WTC11 (cell line): ENCODE data around the gene TUT4. TPM values are rescaled to one million over a fixed set of nuclear protein-coding genes. Genes with fewer than 3 reads are reported as not detected.

Experiments
- ATAC-seq: fragments of 200-7000 bp; cut with Tn5 transposase; 2 replicates; pipeline ENCODE4 v1.10.0; 2021; ENCODE audit warnings: mild to moderate bottlenecking, moderate library complexity
- CTCF ChIA-PET: fragments of 300-600 bp; sonication (Branson Sonifier 250); formaldehyde crosslinking; loops from one replicate; lab custom pipeline; 2021; ENCODE audit warnings: antibody characterized with exemption; lab: Charles Lee
- POLR2A ChIA-PET: fragments of 350-600 bp; sonication (Branson Sonifier 250); formaldehyde crosslinking; loops from one replicate; lab custom pipeline; 2021; ENCODE audit warnings: antibody characterized with exemption; lab: Charles Lee
- DNase-seq: peaks from one replicate; pipeline ENCODE4 v3.0.0; 2021; ENCODE audit warnings: low spot score
- H3K27ac Mint-ChIP-seq: 2 replicates; pipeline ENCODE4 v1.8.0; 2021; ENCODE audit warnings: mixed read lengths
- H3K27me3 Mint-ChIP-seq: 2 replicates; pipeline ENCODE4 v1.8.0; 2021; ENCODE audit warnings: low read depth, mild to moderate bottlenecking, moderate library complexity, mixed read lengths
- H3K36me3 Mint-ChIP-seq: 2 replicates; pipeline ENCODE4 v1.8.0; 2021; ENCODE audit warnings: mixed read lengths
- H3K4me1 Mint-ChIP-seq: 2 replicates; pipeline ENCODE4 v1.8.0; 2022; ENCODE audit warnings: mixed read lengths
- H3K4me3 Mint-ChIP-seq: 2 replicates; pipeline ENCODE4 v1.8.0; 2021; ENCODE audit warnings: mild to moderate bottlenecking, moderate library complexity, mixed read lengths
- H3K9me3 Mint-ChIP-seq: 2 replicates; pipeline ENCODE4 v1.8.0; 2021; ENCODE audit warnings: mixed read lengths
- CDX4 ChIP-seq: fragments of 250-450 bp; sonication (Bioruptor Pico); IDR thresholded peaks from 2 replicates; pipeline ENCODE4 v1.9.0; 2021; ENCODE audit warnings: moderate library complexity, mild to moderate bottlenecking, inconsistent platforms, borderline replicate concordance
- CREB1 ChIP-seq: sonication (generic); formaldehyde crosslinking; IDR thresholded peaks from 2 replicates; pipeline ENCODE4 v1.8.0; 2023; ENCODE audit warnings: mild to moderate bottlenecking, missing genetic modification reagents
- E2F5 ChIP-seq: sonication (generic); formaldehyde crosslinking; IDR thresholded peaks from 2 replicates; pipeline ENCODE4 v1.8.1; 2022; ENCODE audit warnings: mild to moderate bottlenecking, moderate library complexity, missing genetic modification reagents
- ERG ChIP-seq: fragments of 250-450 bp; sonication (Bioruptor Pico); IDR thresholded peaks from 2 replicates; pipeline ENCODE4 v1.8.0; 2021; ENCODE audit warnings: mild to moderate bottlenecking
- FOXP1 ChIP-seq: sonication (generic); formaldehyde crosslinking; IDR thresholded peaks from 2 replicates; pipeline ENCODE4 v1.8.0; 2022; ENCODE audit warnings: missing genetic modification reagents, mild to moderate bottlenecking, moderate library complexity, borderline replicate concordance
- FOXP4 ChIP-seq: sonication (generic); formaldehyde crosslinking; IDR thresholded peaks from 2 replicates; pipeline ENCODE4 v1.8.0; 2022; ENCODE audit warnings: mild to moderate bottlenecking, missing genetic modification reagents
- IRF2 ChIP-seq: sonication (generic); formaldehyde crosslinking; IDR thresholded peaks from 2 replicates; pipeline ENCODE4 v1.8.0; 2022; ENCODE audit warnings: low read depth, missing genetic modification reagents, borderline replicate concordance
- JAZF1 ChIP-seq: fragments of 250-450 bp; sonication (Bioruptor Pico); IDR thresholded peaks from 2 replicates; pipeline ENCODE4 v1.9.0; 2021; ENCODE audit warnings: moderate library complexity, mild to moderate bottlenecking, inconsistent platforms
- JUN ChIP-seq: sonication (generic); formaldehyde crosslinking; IDR thresholded peaks from 2 replicates; pipeline ENCODE4 v1.8.0; 2023; ENCODE audit warnings: mild to moderate bottlenecking, missing genetic modification reagents
- KAT7 ChIP-seq: sonication (generic); formaldehyde crosslinking; IDR thresholded peaks from 2 replicates; pipeline ENCODE4 v1.8.1; 2023; ENCODE audit warnings: missing genetic modification reagents, mild to moderate bottlenecking, borderline replicate concordance
- NFE2L1 ChIP-seq: sonication (generic); formaldehyde crosslinking; IDR thresholded peaks from 2 replicates; pipeline ENCODE4 v1.8.1; 2023; ENCODE audit warnings: missing genetic modification reagents
- NR2C2 ChIP-seq: sonication (generic); formaldehyde crosslinking; IDR thresholded peaks from 2 replicates; pipeline ENCODE4 v1.8.0; 2022; ENCODE audit warnings: mild to moderate bottlenecking, missing genetic modification reagents
- RELA ChIP-seq: sonication (generic); formaldehyde crosslinking; IDR thresholded peaks from 2 replicates; pipeline ENCODE4 v1.8.1; 2022; ENCODE audit warnings: missing genetic modification reagents, mild to moderate bottlenecking, borderline replicate concordance
- SMAD3 ChIP-seq: sonication (generic); formaldehyde crosslinking; IDR thresholded peaks from 2 replicates; pipeline ENCODE4 v1.8.0; 2022; ENCODE audit warnings: missing genetic modification reagents, mild to moderate bottlenecking, borderline replicate concordance
- SMAD4 ChIP-seq: sonication (generic); formaldehyde crosslinking; IDR thresholded peaks from 2 replicates; pipeline ENCODE4 v1.8.0; 2022; ENCODE audit warnings: mild to moderate bottlenecking, missing genetic modification reagents
- TEAD1 ChIP-seq: sonication (generic); formaldehyde crosslinking; IDR thresholded peaks from 2 replicates; pipeline ENCODE4 v1.8.0; 2022; ENCODE audit warnings: mild to moderate bottlenecking, missing genetic modification reagents
- ZMAT4 ChIP-seq: fragments of 250-450 bp; sonication (Bioruptor Pico); IDR thresholded peaks from 2 replicates; pipeline ENCODE4 v1.9.0; 2021; ENCODE audit warnings: mild to moderate bottlenecking
- ZNF232 ChIP-seq: sonication (generic); formaldehyde crosslinking; IDR thresholded peaks from 2 replicates; pipeline ENCODE4 v1.8.0; 2022; ENCODE audit warnings: mild to moderate bottlenecking, missing genetic modification reagents
- ZNF263 ChIP-seq: sonication (generic); formaldehyde crosslinking; IDR thresholded peaks from 2 replicates; pipeline ENCODE4 v1.8.1; 2022; ENCODE audit warnings: low read depth, mild to moderate bottlenecking, moderate library complexity, missing genetic modification reagents
- ZNF416 ChIP-seq: fragments of 250-450 bp; sonication (Bioruptor Pico); IDR thresholded peaks from 2 replicates; pipeline ENCODE4 v1.9.0; 2021; ENCODE audit warnings: mild to moderate bottlenecking, inconsistent platforms
- ZNF423 ChIP-seq: fragments of 250-450 bp; sonication (Bioruptor Pico); IDR thresholded peaks from 2 replicates; pipeline ENCODE4 v2.1.2; 2022; ENCODE audit warnings: mild to moderate bottlenecking, moderate library complexity
- ZNF512 ChIP-seq: sonication (generic); formaldehyde crosslinking; IDR thresholded peaks from 2 replicates; pipeline ENCODE4 v1.8.1; 2022; ENCODE audit warnings: missing genetic modification reagents, borderline replicate concordance
- total RNA-seq: library from RNA; stranded (reverse); gene quantifications from 3 replicates; pipeline ENCODE4 v1.2.3, GENCODE V29; 2021

Gene TUT4
- total RNA-seq, 1 experiment from 2014 or later = 63.3 TPM

GRCh38 chr1:52503706-52504105, 49.2 kb downstream of the TUT4 start (continued):
- no peak for TF ChIP-seq KAT7 (CRISPR knock-in tag)
- no peak for TF ChIP-seq SMAD4
- TF ChIP-seq, all 79 proteins: peak for 0

- TF ChIP-seq IRF2 (CRISPR knock-in tag) = no peak
- TF ChIP-seq TEAD1 (CRISPR knock-in tag) = no peak
- Mint-ChIP-seq H3K27me3 (no peaks in the 10 kb centered on the region), H3K4me1 (peaks cover 9% of the 10 kb centered on the region), H3K27ac (no peak overlapping the region), H3K4me3 (no peak overlapping the region), H3K9me3 (no peaks in the 10 kb centered on the region), H3K36me3 (peaks cover 5% of the 10 kb centered on the region)
- ATAC-seq (no peak), DNase-seq (no peak)
- POLR2A ChIA-PET = no interaction called here
- CTCF ChIA-PET = no interaction called here
Observed at GRCh38 chr1:52502789-52503188, 50.1 kb downstream of the TUT4 start.

GRCh38 chr1:52487632-52488031, 65.3 kb downstream of the TUT4 start:
- POLR2A ChIA-PET = no interaction called here

More at GRCh38 chr1:52487632-52488031, 65.3 kb downstream of the TUT4 start:
- Mint-ChIP-seq H3K4me3 (no peak overlapping the region), H3K36me3 (peaks cover 4% of the 10 kb centered on the region; the same call in 1 of the 2 replicates), H3K9me3 (no peaks in the 10 kb centered on the region), H3K4me1 (no peaks in the 10 kb centered on the region), H3K27ac (peak overlapping the region; percentile 81), H3K27me3 (no peaks in the 10 kb centered on the region)
- no peak for ATAC-seq
- no peak for TF ChIP-seq FOXP4 (CRISPR knock-in tag)
- TF ChIP-seq FOXP1 (CRISPR knock-in tag) = no peak
- no peak for TF ChIP-seq JAZF1 (CRISPR knock-in tag)
- no peak for TF ChIP-seq ZNF423
- TF ChIP-seq ZNF512 (CRISPR knock-in tag) = no peak
- no peak for TF ChIP-seq E2F5
- no peak for TF ChIP-seq SMAD3 (CRISPR knock-in tag)
- no peak for TF ChIP-seq ZNF263 (CRISPR knock-in tag)
- TF ChIP-seq IRF2 (CRISPR knock-in tag) = no peak
- TF ChIP-seq NFE2L1 (CRISPR knock-in tag) = no peak
- no peak for TF ChIP-seq ZNF416 (CRISPR knock-in tag)
- TF ChIP-seq CREB1 = no peak
- TF ChIP-seq RELA = no peak
- no peak for TF ChIP-seq ZMAT4 (CRISPR knock-in tag)
- no peak for TF ChIP-seq ZNF232 (CRISPR knock-in tag)
- TF ChIP-seq NR2C2 (CRISPR knock-in tag) = no peak
- TF ChIP-seq JUN (CRISPR knock-in tag) = no peak
- no peak for TF ChIP-seq ERG (CRISPR knock-in tag)
- no peak for TF ChIP-seq CDX4 (CRISPR knock-in tag)
- CTCF ChIA-PET = no interaction called here
- no peak for DNase-seq
